PC-3 (cell line): ENCODE results near the gene IFNGR2.

Source experiments
- EZH2phosphoT487 ChIP-seq: fragments of 300-600 bp; sonication (generic); IDR thresholded peaks from 2 replicates; pipeline ENCODE4 v1.6.1; 2018; ENCODE audit warnings: mild to moderate bottlenecking, antibody characterized with exemption, low read length, borderline replicate concordance
- TF ChIP-seq, protein P1 (sequence below): fragments of 300-600 bp; sonication (generic); conservative IDR thresholded peaks from 2 replicates; pipeline ENCODE4 v1.5.1; 2017; ENCODE audit warnings: antibody characterized with exemption, low read depth, mild to moderate bottlenecking, low read length

GRCh38 chr21:33395891-33396331, 7.3 kb upstream of the IFNGR2 start:
- TF ChIP-seq, protein P1, sequence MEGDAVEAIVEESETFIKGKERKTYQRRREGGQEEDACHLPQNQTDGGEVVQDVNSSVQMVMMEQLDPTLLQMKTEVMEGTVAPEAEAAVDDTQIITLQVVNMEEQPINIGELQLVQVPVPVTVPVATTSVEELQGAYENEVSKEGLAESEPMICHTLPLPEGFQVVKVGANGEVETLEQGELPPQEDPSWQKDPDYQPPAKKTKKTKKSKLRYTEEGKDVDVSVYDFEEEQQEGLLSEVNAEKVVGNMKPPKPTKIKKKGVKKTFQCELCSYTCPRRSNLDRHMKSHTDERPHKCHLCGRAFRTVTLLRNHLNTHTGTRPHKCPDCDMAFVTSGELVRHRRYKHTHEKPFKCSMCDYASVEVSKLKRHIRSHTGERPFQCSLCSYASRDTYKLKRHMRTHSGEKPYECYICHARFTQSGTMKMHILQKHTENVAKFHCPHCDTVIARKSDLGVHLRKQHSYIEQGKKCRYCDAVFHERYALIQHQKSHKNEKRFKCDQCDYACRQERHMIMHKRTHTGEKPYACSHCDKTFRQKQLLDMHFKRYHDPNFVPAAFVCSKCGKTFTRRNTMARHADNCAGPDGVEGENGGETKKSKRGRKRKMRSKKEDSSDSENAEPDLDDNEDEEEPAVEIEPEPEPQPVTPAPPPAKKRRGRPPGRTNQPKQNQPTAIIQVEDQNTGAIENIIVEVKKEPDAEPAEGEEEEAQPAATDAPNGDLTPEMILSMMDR, result no peak
- no peak for TF ChIP-seq EZH2phosphoT487
